GM18505 (cell line): ENCODE measurements around the gene POLR2M.

ENCODE experiments used
- ATAC-seq: cut with Tn5 transposase; IDR thresholded peaks from one replicate; pipeline ENCODE4 v1.9.1; 2021; ENCODE audit not compliant: unreplicated experiment
- POLR2A ChIP-seq: IDR thresholded peaks from 4 replicates; pipeline ENCODE4 v1.6.1; 2011; ENCODE audit warnings: borderline replicate concordance; ENCODE audit not compliant: insufficient read depth, insufficient read length; ENCODE audit errors: extremely low read depth

Gene POLR2M

DNA sequence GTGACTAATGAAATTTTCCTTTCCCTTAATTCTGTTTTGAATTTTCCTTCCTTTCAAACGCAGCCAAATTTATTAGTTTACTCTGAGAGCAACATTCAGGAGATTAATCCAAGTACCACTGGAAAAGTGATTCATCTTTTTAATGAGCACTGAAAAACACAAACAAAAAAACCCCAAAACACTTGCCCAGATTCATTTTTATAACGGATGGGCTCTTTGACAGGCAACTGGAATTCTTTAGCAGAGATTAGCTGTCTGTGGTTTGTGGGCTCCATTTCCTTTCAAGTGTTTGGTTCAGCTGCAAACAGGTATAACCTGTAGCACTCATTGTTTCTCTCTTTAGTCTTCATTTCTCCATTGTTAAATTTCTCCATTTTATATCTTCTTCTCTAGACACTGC lies 3.1 kb upstream of the POLR2M start:
- no peak for ATAC-seq
- TF ChIP-seq POLR2A: no peak

DNA sequence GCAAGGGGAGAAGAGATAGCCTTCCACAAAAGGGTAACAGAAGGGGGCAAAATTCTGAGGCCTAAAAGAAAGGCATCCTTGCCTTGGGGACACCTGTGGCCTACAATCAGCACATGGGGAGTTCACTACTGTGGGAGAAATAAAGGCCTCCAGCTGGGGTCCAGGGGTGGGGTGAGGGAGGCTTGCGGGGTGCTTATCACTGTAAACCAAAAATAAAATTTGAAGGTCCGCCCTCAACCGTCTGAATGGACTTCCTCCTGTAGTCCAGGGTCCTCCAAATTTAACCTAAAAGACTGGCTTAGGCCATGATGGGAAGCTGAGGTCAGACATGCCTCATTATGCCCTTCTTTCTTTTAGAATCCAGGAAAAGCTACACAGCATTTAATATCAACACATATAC lies 2.1 kb upstream of the POLR2M start:
- no peak for TF ChIP-seq POLR2A
- ATAC-seq: no peak

DNA sequence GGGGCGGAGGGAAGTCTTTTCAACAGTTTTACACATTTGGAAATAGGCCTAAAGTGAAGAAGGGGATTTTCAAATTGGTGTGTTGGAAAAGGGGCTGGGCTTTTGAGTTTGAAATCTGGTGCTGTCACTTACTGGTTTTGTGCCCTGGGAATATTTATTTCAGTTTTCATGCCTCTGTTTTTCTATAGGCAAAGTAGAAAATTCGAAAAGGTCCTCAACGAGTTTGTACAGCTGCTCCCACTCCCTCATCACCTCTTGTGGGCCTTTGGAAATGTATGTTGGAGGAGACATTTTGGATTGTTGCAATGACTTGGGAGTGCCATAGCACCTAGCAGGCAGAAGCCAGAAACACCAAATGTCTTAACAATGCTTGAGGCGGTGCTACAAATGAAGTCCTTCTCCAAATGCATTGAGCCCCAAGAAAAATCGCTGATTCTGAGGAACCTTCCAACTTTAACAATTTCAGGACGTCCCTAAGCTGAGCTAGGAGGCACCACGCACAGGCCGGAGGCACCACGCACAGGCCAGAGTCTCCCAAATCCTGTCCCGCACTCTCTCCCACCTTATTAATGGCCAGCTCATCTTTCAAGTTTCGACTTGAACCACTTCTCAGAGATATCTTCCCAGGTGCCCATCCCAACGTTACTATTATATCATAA lies 639 bp upstream of the POLR2M start:
- TF ChIP-seq POLR2A: no peak
- no peak for ATAC-seq

DNA sequence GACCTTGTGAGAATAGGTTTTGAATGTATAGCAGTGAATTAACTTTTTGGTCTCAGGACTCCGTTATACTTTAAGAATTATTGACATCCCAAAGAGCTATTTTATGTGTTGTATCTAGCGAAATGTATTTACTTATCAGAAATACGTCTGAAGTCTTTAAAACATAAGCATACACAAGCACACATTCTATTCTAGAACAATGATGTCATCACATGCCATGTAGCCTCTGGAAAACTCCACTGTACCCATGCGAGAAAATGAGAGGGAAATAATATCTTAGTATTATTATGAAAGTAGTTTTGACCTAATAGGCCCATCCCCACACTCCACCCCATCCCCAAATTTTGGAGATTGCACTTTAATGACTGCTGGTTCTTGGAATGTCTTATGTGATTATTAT lies 1.5 kb downstream of the POLR2M start:
- no peak for TF ChIP-seq POLR2A
- no peak for ATAC-seq

DNA sequence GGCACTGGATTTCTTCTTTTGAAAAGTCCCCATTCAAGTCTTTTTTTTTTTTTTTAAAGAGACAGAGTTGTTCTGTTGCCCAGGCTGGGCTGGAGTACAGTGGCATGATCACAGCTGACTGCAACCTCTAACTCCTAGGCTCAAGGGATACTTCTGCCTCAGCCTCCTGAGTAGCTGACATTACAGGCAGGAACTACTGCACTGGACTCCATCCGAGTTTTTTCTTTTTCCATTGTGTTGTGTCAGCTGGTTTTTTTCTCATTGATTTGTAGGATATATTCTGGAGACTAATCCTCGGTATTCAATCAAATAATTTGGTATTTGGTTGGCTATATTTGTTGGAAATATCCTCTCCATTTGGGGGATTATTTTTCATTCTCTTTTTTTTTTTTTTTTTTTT lies 11.8 kb downstream of the POLR2M start:
- TF ChIP-seq POLR2A: no peak
- ATAC-seq: no peak

DNA sequence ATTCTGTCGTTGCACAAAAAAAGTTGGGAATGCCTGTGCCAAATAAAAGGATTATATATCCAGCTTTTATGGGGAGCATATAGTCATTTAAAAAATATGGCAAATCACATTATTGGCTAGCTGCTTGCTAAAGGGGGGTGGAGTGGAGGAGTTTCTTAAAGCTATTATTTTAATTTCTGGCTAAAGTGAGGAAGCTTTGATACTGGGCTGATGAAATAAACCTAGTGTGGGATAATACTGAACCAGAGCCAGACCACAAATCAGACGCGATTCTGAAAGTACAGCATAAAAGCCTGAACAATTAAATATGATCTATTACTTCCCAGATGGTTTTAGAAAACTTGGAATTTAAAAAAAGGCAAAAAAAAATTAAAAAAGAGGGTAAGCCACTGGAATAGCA lies 14.4 kb downstream of the POLR2M start:
- ATAC-seq: no peak
- TF ChIP-seq POLR2A: no peak

DNA sequence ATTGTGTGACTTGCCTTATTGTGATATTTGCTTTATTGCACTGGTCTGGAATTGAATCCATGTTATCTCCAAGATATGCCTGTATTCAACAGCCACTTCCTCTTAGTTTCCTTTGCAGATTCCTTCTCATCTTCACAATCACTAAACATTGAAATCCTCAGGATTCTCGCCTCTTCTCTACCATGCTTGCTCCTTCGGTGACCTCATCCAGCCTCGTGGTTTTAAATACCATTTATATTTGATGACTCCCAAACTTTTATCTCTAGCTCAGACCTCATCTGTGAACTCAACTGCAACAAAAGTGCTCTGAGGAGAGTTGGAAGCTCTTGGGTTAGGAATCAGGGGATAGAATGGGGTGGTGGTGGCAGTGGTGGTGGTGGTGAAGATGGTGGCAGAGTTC lies 19.9 kb downstream of the POLR2M start:
- no peak for TF ChIP-seq POLR2A
- ATAC-seq: no peak

DNA sequence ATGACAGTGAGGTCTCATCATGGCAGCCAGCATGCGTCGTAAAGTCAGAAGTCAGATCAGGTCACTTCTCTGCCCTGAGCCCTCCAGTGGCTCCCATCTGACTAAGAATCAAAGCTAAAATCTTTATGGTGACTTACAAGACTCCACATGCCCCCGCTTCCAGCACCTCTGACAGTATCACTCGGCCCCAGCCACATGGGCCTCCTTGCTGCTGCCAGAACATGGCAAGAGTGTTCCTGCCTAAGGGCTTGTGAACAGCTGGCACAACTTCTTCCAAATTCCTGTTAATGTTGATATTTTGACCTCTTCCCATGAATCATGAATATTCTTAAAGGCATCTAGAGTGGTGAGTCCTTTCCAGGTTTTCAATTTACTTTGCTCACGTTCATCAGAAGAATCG lies 20.5 kb downstream of the POLR2M start:
- no peak for ATAC-seq

DNA sequence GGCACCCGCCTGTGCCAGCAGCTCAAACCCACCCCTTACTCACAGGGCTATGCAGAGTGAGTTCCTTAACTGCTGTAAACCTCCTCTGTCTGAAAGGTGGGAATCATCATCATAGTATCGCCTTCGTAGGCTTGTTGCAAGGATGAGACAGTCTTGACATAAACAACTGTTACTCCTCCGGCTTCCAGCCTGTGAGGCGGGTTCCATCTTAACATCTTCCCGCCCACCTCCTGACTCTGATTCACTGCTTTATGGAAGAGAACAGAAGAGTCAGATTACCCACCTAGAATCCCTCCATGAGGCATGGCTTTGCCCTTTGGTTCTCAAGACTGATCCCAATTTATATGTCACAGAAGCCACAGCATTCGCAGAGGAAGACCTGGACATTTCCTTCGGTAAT lies 21.9 kb downstream of the POLR2M start:
- TF ChIP-seq POLR2A: no peak
- no peak for ATAC-seq

More for the DNA sequence above, 20.5 kb downstream of the POLR2M start:
- TF ChIP-seq POLR2A: no peak

DNA sequence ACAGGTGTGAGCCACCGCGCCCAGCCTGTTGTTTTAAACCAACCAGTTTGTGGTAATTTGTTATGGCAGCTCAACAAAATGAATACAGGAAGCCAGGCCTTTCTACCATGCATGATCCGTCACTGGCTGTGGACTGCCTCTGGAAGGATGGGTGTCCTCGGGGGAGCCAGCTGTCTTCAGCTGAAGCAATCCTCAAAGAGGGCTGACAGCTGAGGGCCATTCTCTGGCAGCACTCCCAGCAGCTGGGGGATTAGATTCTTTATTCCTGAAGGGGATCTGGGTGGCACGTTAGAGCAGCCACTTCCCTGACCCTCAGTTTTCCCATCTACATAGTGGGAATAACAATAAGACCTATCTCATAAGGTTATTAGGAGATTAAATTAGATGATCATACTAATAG lies 24.4 kb downstream of the POLR2M start:
- no peak for TF ChIP-seq POLR2A
- ATAC-seq: no peak

DNA sequence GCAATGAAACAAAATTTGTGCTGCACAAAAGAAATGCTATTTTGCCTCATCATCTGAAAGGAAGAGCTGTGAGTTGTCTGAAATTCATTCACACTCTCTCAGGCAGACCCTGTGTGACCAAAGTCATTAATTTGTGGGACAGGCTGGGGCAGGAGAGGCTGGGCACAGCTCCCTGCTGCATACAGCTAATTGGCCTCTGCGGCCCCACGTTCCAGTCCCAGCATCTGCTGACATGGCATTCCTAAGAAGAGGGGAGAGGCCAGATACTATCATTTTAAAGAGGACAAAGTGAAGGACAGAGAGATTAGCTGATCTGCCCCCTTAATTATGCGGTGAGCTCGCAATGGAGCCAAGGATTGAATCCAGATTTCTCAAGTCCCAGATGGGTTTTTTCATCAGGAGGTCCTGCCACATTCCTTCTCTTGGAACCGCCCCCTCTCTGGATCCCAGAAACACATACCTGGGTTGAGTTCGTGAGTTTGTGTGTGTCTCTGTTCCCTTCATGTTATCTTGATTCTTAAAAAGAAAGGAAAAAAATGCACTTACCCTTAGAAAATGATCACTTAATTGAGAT lies 25.1 kb downstream of the POLR2M start:
- ATAC-seq: no peak
- TF ChIP-seq POLR2A: no peak

DNA sequence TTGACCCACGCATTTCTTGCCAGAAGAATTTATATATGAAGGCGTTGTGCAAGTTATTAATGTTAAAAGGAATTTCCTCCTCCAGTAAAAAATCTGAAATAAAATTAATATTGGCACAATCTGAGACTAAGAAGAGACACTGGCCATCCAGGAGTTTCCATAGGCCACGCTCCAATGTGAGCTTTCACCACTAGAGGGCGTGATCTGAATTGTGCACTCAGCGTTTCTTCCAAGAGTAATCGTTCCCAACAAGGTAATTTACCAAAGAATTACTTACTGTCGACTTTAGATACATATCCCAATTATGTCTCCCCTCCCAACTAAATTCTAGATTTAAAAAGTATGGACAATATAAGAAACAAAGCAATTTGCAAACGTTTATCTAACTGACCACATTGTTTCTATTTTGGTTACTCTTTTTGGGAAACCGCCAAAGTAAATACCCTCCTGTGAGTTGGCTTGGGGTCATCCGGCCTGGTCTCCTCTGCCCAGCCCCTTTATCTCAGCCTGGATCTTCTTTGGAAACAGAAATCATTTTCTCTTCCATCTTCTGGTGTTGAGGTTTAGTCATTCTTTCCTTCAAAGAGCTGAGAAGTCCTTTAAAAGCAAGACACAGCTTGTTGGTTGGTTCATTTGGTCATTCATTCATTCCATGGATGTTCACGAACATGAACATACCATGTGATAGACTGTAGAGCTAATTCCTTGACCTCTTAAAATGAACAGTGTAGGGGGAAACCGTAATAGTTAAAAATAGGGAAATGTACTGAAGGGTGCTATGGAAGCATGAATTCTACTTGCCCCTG lies 26.2 kb downstream of the POLR2M start:
- ATAC-seq: no peak
- no peak for TF ChIP-seq POLR2A

DNA sequence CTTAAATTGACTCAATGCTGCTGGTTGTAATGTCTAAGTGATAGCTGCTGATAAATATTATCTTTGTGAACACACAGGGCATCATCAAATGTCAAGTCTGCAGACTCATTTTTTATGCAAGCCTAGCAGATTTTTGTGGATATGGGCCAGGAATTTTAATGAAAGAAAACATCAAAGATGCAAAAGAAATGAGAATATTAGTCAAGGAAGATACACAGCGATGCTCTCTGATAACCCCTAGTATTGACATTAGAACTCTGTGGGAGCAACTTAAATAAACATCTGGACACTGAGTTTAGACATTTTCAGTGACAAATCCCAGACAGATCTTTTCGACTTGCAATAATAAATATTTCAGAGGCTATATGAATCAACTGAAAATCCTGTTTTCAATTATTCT lies 28.3 kb downstream of the POLR2M start:
- TF ChIP-seq POLR2A: no peak
- ATAC-seq: no peak

DNA sequence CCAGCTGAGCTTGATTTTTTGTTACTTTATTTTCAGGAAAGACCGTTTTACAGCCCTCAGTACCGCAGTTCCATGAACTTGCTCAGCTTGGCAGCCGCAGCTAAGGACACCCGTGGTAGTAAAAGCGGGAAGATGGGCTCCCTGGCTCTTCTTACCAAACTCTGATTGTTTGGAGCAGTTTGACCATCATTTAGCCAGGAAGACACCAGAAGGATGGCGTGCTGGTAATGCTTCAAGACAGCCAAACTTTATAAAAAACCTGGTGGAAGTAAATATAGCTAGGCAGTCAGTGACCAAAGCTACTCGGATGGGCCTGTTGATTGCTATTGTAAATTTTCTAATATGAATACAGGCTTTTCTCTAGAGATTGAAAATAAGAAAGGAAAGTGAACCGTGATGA lies 28.9 kb downstream of the POLR2M start:
- TF ChIP-seq POLR2A: no peak
- ATAC-seq: no peak

DNA sequence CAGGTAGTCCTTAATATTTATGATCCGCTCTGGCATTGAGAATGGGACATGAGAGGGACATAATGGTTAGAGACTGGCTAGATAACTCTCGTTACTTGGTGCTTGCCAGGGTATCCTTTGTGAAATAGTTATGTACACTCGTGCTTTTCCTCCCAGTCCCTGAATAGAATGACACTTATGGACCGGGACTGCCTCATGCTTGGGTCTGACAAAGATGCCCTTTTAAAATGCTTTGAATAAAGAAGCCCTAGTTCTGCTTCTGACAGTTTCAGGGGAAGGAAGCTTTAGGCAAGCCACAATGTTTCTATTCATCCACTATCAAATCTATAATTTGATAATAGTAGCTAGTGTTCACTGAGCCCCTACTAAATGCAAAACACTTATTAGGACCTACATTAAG lies 29.4 kb downstream of the POLR2M start:
- TF ChIP-seq POLR2A: no peak
- no peak for ATAC-seq

DNA sequence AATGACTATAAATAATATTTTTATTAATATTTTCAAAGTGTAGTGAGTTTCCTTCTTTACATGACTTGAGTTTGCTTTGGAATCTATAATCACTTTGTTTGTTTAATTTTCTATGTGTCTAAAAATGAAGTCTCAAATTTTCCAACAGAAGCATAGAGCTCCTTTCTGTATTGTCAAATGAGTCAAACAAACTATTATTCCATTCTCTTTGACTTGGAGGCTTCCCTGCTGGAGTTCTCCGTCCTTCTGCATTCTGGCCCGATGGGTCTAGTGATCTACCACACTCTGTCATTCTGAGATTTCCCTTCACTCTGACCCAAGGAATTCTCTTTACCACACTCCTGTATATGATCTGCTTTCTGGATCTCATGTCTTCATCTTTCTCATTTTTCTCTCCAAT lies 30.1 kb downstream of the POLR2M start:
- no peak for ATAC-seq
- TF ChIP-seq POLR2A: no peak
